Measurements from ENCODE around the gene TGIF1. TPM values are rescaled to one million over a fixed set of nuclear protein-coding genes. Genes with fewer than 3 reads are reported as not detected.

Gene TGIF1
- total and polyA plus RNA-seq, 4 donors = 49.1 to 74.5 (median 58.4) TPM

DNA sequence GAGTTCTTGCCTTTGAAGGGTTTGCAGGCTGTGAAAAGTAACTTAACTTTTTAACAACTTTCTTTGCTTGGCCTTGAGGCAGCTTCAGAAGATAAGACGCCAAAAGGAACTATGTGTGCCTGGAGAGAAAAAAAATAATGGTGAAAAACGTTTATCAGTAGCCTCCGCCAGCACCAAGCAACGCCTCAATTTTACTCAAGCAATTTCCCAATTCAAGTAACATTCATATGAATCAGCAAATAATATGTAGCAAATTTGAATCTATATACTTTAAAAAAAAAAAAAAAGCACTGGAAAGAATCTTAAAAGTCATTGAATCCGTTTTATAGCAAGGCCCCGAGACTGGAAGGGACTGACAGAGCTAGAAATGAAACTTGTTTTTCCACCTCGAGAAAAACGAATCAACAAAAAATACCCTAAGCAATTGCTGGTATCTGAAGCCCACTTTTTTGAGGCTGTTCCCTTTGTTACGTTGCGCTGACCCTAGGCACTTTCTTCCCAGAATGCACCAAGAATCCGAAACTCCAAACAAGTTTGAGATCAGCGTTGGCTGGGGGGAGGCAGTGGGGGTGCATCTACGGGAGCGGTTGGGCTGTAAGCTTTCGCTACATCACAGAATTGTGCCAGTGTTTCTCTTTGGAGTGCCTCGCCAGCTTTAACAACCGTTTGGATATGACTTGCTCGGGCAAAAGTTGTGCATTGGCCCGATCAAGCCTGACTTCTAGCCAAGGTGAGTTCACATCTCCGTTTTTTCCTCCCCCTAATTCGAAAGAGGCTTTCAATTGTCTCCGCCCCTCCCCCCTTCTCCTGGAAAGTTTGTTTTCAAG, 2.7 kb upstream of the TGIF1 start:
- Histone ChIP-seq H3K27ac (ENCODE audit: low read depth in 1 of 2, low read length in 1 of 2) (peak overlapping the region; percentile 96 to 99), H3K4me1 (ENCODE audit: control insufficient read depth in 5 of 5, insufficient read depth in 5 of 5, low read length in 5 of 5) (peaks cover 3 to 10% (median 7%) of the 10 kb centered on the region in 5 donors), H3K4me3 (peak overlapping the region; percentile 20), H3K9me3 (ENCODE audit: control insufficient read depth in 4 of 4, insufficient read depth in 3 of 4, low read length in 3 of 4) (no peaks in the 10 kb centered on the region), H3K36me3 (ENCODE audit: control insufficient read depth in 4 of 4, insufficient read depth in 4 of 4, low read length in 4 of 4) (no peaks in the 10 kb centered on the region), H3K9ac (ENCODE audit: insufficient read depth in 1 of 2, low read length in 2 of 2) (peak overlapping the region; percentile 98 to 99), H3K27me3 (ENCODE audit: control insufficient read depth in 3 of 3, insufficient read depth in 3 of 3, low read length in 2 of 3) (no peaks in the 10 kb centered on the region)
- ATAC-seq (ENCODE audit: insufficient read depth, low FRiP score) = no peak
- 2 to 5% methylated on average over 22 of the region's 22 CpGs for WGBS, 2 donors
- DNase-seq = peak; percentile 87 to 95 (median 92)
- TF ChIP-seq CTCF (IDR thresholded peaks at IDR 0.05; ENCODE audit: control extremely low read depth, extremely low read depth) = no peak

DNA sequence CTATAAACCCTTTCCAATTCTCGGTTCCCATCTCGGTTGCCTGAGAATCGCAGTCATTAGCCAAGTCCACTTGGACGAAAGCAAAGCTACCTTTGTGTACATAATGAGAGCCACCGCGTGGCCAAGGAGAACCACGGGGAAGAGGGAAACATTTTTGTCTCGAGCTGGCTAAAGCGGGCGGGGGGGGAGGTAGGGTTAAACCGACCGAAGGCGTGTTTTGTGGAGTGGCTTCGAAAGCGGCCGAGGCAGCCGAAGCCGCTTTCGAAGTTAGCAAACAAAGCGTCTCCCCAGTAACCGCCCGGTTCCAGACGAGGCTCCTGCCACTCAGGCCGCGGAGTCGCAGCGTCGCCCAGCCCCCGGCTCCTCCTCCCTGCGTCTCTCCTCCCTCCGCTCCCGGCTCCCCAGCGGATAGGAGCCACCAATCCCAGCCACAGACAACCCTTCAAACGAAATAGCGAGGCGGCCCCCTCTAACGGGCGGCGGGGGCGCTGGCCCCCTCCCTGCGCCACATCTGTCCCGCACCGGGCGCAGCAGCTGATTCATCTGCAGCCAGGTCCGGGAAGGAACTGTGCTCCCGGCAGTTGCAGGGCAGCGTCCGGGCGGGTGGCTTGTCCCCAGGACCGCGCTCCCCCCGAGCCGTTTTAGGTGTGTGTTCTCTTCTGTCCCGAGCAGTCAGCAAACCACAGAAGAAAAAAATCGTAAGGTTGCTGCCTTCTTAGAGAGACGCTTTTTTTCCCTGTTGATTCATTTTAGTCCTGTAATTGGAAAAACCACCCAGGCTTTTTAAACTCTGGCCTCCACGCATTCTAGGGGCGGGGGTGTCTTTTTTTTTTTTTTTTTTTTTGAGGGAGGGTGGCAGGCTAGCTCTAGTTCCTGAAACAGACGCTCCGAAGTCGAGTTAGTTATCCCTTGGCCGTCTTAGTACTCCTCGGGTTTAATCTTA, 1.8 kb upstream of the TGIF1 start:
- ATAC-seq (ENCODE audit: insufficient read depth, low FRiP score) = peak; percentile 61
- WGBS, 2 donors = 0 to 1% methylated on average over 63 of the region's 63 CpGs

DNA sequence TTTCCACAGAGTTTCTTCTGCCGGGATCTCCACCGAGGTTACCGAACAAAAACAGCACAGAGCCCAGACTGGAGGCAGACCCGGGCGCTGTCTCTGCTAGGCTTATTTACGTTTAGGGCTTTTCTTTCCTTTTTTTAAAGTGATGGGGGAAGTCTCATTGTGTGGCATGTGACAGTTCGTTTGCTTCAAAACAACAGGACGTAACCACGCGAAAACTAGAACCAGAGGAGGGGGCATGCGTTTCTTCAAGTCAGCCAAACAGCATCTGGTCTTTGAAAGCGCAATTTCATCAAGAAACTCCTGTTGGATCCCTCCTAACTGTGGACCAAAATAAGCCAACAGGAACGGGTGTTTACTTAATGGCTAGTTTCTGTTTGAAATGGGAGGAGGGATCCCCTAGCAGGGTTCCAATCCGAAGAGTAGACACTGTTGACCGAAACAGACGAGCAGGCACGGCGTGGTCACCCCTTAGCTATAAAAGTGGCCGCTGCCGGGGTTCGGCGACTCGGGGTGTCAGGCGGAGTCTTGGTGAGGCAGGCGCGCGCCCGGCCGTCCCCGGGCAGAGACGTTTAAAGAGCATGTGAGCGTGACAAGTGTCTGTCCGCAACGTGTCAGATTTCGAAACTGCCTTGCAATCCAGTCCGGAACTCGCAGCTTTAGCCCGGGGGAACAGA, 997 bp upstream of the TGIF1 start:
- WGBS, 2 donors = 0% methylated on average over 38 of the region's 38 CpGs
- ATAC-seq (ENCODE audit: insufficient read depth, low FRiP score) = peak; percentile 16
- Histone ChIP-seq H3K4me1 (ENCODE audit: control insufficient read depth in 5 of 5, insufficient read depth in 5 of 5, low read length in 5 of 5) (peaks cover 3 to 20% (median 10%) of the 10 kb centered on the region in 5 donors), H3K27me3 (ENCODE audit: control insufficient read depth in 3 of 3, insufficient read depth in 3 of 3, low read length in 2 of 3) (no peaks in the 10 kb centered on the region), H3K27ac (ENCODE audit: low read depth in 1 of 2, low read length in 1 of 2) (peak overlapping the region; percentile 96 to 99), H3K9me3 (ENCODE audit: control insufficient read depth in 4 of 4, insufficient read depth in 3 of 4, low read length in 3 of 4) (no peaks in the 10 kb centered on the region), H3K36me3 (ENCODE audit: control insufficient read depth in 4 of 4, insufficient read depth in 4 of 4, low read length in 4 of 4) (no peaks in the 10 kb centered on the region), H3K4me3 (peak overlapping the region; percentile 50), H3K9ac (ENCODE audit: insufficient read depth in 1 of 2, low read length in 2 of 2) (peak overlapping the region; percentile 65 to 77)
- TF ChIP-seq CTCF (IDR thresholded peaks at IDR 0.05; ENCODE audit: control extremely low read depth, extremely low read depth) = no peak
- peak; percentile 90 to 95 (median 94) for DNase-seq

More for the DNA sequence above, 1.8 kb upstream of the TGIF1 start:
- Histone ChIP-seq H3K9ac (ENCODE audit: insufficient read depth in 1 of 2, low read length in 2 of 2) (peak overlapping the region; percentile 98 to 99), H3K4me3 (peak overlapping the region; percentile 50), H3K4me1 (ENCODE audit: control insufficient read depth in 5 of 5, insufficient read depth in 5 of 5, low read length in 5 of 5) (peaks cover 3 to 14% (median 10%) of the 10 kb centered on the region in 5 donors), H3K27ac (ENCODE audit: low read depth in 1 of 2, low read length in 1 of 2) (peak overlapping the region; percentile 96 to 99), H3K27me3 (ENCODE audit: control insufficient read depth in 3 of 3, insufficient read depth in 3 of 3, low read length in 2 of 3) (no peaks in the 10 kb centered on the region), H3K36me3 (ENCODE audit: control insufficient read depth in 4 of 4, insufficient read depth in 4 of 4, low read length in 4 of 4) (no peaks in the 10 kb centered on the region), H3K9me3 (ENCODE audit: control insufficient read depth in 4 of 4, insufficient read depth in 3 of 4, low read length in 3 of 4) (no peaks in the 10 kb centered on the region)
- TF ChIP-seq CTCF (IDR thresholded peaks at IDR 0.05; ENCODE audit: control extremely low read depth, extremely low read depth) = no peak
- peak; percentile 98 to 99 (median 99) for DNase-seq

Data from lung (tissue), 12 donors.